ENCODE results near the gene FAM181A. TPM values are rescaled to one million over a fixed set of nuclear protein-coding genes. Genes with fewer than 3 reads are reported as not detected.

FAM181A gene
- total RNA-seq, 1 donor from 2014 or later, result not detected

DNA sequence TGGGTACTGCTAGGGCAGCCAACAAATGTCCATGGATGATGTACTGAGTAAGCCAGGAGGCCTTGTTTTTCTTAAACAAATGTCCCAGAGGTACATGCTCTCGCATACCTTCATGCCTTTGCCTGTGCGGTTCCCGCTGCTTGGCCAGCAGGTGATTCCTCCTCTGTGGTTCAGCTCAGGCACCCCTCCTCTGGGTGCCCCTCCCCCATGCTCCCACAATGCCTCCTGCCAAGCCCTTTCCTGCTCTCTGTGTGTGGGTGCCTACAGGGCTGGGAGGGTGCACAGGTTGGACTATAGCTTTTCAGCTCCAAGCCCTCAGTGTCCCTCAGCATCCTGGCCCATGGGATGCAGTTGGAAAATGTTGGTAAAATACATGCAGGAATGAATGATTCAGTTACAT, 25.7 kb downstream of the FAM181A start:
- H3K79me2 ChIP-seq (ENCODE audit: low read depth), result no peaks in the 10 kb centered on the region
- no peak for DNase-seq (ENCODE audit: low spot score)
- no peak overlapping the region for H2AFZ ChIP-seq (replicated peaks)
- Mint-ChIP-seq H3K4me1 (peaks cover 47% of the 10 kb centered on the region), H3K27ac (peak overlapping the region; percentile 79), H3K9me3 (no peaks in the 10 kb centered on the region), H3K4me3 (no peak overlapping the region), H3K27me3 (ENCODE audit: insufficient read depth, low read depth) (peaks cover 2% of the 10 kb centered on the region), H3K36me3 (no peaks in the 10 kb centered on the region)
- no peak overlapping the region for H3K4me3 ChIP-seq
- no peaks in the 10 kb centered on the region for H3K36me3 ChIP-seq
- H3F3A ChIP-seq (ENCODE audit: low read depth), result no peaks in the 10 kb centered on the region
- no peaks in the 10 kb centered on the region for H4K20me1 ChIP-seq (ENCODE audit: low read depth)
- peaks cover 3% of the 10 kb centered on the region for H3K4me1 ChIP-seq
- no peak overlapping the region for H3K9ac ChIP-seq
- TF ChIP-seq, protein P1, sequence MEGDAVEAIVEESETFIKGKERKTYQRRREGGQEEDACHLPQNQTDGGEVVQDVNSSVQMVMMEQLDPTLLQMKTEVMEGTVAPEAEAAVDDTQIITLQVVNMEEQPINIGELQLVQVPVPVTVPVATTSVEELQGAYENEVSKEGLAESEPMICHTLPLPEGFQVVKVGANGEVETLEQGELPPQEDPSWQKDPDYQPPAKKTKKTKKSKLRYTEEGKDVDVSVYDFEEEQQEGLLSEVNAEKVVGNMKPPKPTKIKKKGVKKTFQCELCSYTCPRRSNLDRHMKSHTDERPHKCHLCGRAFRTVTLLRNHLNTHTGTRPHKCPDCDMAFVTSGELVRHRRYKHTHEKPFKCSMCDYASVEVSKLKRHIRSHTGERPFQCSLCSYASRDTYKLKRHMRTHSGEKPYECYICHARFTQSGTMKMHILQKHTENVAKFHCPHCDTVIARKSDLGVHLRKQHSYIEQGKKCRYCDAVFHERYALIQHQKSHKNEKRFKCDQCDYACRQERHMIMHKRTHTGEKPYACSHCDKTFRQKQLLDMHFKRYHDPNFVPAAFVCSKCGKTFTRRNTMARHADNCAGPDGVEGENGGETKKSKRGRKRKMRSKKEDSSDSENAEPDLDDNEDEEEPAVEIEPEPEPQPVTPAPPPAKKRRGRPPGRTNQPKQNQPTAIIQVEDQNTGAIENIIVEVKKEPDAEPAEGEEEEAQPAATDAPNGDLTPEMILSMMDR (IDR thresholded peaks at IDR 0.05), result no peak
- TF ChIP-seq EZH2 (IDR thresholded peaks at IDR 0.05) (no peak), EZH2phosphoT487 (IDR thresholded peaks at IDR 0.05) (no peak)
- H3K27me3 ChIP-seq, result no peaks in the 10 kb centered on the region
- no peaks in the 10 kb centered on the region for H3K9me3 ChIP-seq (ENCODE audit: low read depth)
- H3K4me2 ChIP-seq, result no peak overlapping the region
- no peak overlapping the region for H3K27ac ChIP-seq

- Histone ChIP-seq H4K20me1 (ENCODE audit: low read depth) (no peaks in the 10 kb centered on the region), H3K9me3 (ENCODE audit: low read depth) (no peaks in the 10 kb centered on the region), H3K27ac (no peak overlapping the region), H3K27me3 (no peaks in the 10 kb centered on the region), H3K9ac (no peak overlapping the region), H3K36me3 (no peaks in the 10 kb centered on the region), H3K4me1 (peaks cover 3% of the 10 kb centered on the region), H3K4me2 (no peak overlapping the region), H2AFZ (replicated peaks) (no peak overlapping the region), H3K4me3 (no peak overlapping the region), H3K79me2 (ENCODE audit: low read depth) (no peaks in the 10 kb centered on the region), H3F3A (ENCODE audit: low read depth) (no peaks in the 10 kb centered on the region)
- Mint-ChIP-seq H3K4me3 (no peak overlapping the region), H3K27me3 (ENCODE audit: insufficient read depth, low read depth) (peaks cover 2% of the 10 kb centered on the region), H3K4me1 (peaks cover 47% of the 10 kb centered on the region), H3K27ac (no peak overlapping the region), H3K9me3 (no peaks in the 10 kb centered on the region), H3K36me3 (no peaks in the 10 kb centered on the region)
- DNase-seq (ENCODE audit: low spot score), result peak; percentile 52
- TF ChIP-seq EZH2phosphoT487 (IDR thresholded peaks at IDR 0.05), result no peak
- TF ChIP-seq, protein P1 (IDR thresholded peaks at IDR 0.05), result peak; percentile 38
These were observed 26.1 kb downstream of the FAM181A start for GRCh38 chr14:93953263-93953662.

GRCh38 chr14:93953739-93954515, 26.8 kb downstream of the FAM181A start:
- H3K4me1 ChIP-seq, result peaks cover 3% of the 10 kb centered on the region
- no peaks in the 10 kb centered on the region for H3K36me3 ChIP-seq
- no peak overlapping the region for H3K4me2 ChIP-seq
- Mint-ChIP-seq H3K4me1 (peaks cover 44% of the 10 kb centered on the region), H3K27me3 (ENCODE audit: insufficient read depth, low read depth) (peaks cover 2% of the 10 kb centered on the region), H3K36me3 (no peaks in the 10 kb centered on the region), H3K9me3 (no peaks in the 10 kb centered on the region), H3K4me3 (no peak overlapping the region), H3K27ac (peak overlapping the region; percentile 65)
- no peak overlapping the region for H3K4me3 ChIP-seq
- H3F3A ChIP-seq (ENCODE audit: low read depth), result no peaks in the 10 kb centered on the region
- H3K79me2 ChIP-seq (ENCODE audit: low read depth), result no peaks in the 10 kb centered on the region
- no peak for DNase-seq (ENCODE audit: low spot score)
- no peak overlapping the region for H3K9ac ChIP-seq
- H3K27ac ChIP-seq, result no peak overlapping the region
- TF ChIP-seq EZH2 (IDR thresholded peaks at IDR 0.05) (no peak), EZH2phosphoT487 (IDR thresholded peaks at IDR 0.05) (no peak)
- TF ChIP-seq, protein P1 (IDR thresholded peaks at IDR 0.05), result no peak
- no peaks in the 10 kb centered on the region for H3K27me3 ChIP-seq
- no peaks in the 10 kb centered on the region for H4K20me1 ChIP-seq (ENCODE audit: low read depth)
- H2AFZ ChIP-seq (replicated peaks), result no peak overlapping the region
- H3K9me3 ChIP-seq (ENCODE audit: low read depth), result no peaks in the 10 kb centered on the region
